CD14-positive monocyte (primary cell): Measurements from ENCODE around the gene PMEPA1. TPM values are rescaled to one million over a fixed set of nuclear protein-coding genes. Genes with fewer than 3 reads are reported as not detected.

Experiments used
- DNase-seq, 3 donors: peaks; one replicate each; pipeline ENCODE4 v3.0.0-alpha.2; 2011 to 2022
- H2AFZ ChIP-seq: 2 replicates; pipeline ENCODE4 v1.6.0; 2012; ENCODE audit warnings: mild to moderate bottlenecking, low read depth, low read length, inconsistent platforms; ENCODE audit not compliant: insufficient read depth, poor library complexity, severe bottlenecking
- H3K27ac ChIP-seq, 2 donors: 1 replicate in 1 of 2; 2 replicates in 1 of 2; pipeline ENCODE4 v1.5.1; 2012 to 2013; ENCODE audit warnings: low read length in 2 of 2, control low read depth in 1 of 2, inconsistent platforms in 1 of 2, low read depth in 1 of 2, mild to moderate bottlenecking in 1 of 2
- H3K27me3 ChIP-seq, 2 donors: one replicate each; pipeline versions ENCODE4 v1.6.0 to v1.6.1; 2011 to 2013; ENCODE audit warnings: low read length in 2 of 2; ENCODE audit not compliant: control insufficient read depth in 2 of 2, insufficient read depth in 2 of 2
- H3K36me3 ChIP-seq, 2 donors: replicated peaks in 1 of 2; 1 replicate in 1 of 2; 2 replicates in 1 of 2; pipeline versions ENCODE4 v1.5.1 to v1.6.1; 2012 to 2013; ENCODE audit warnings: low read length in 2 of 2, control low read depth in 1 of 2, inconsistent platforms in 1 of 2, mild to moderate bottlenecking in 1 of 2; ENCODE audit not compliant: insufficient read depth in 2 of 2, control insufficient read depth in 1 of 2
- H3K4me1 ChIP-seq, 2 donors: 1 replicate in 1 of 2; 2 replicates in 1 of 2; pipeline versions ENCODE4 v1.5.1 to v1.6.1; 2012 to 2013; ENCODE audit warnings: low read length in 2 of 2, control low read depth in 1 of 2, inconsistent platforms in 1 of 2, mild to moderate bottlenecking in 1 of 2, moderate library complexity in 1 of 2; ENCODE audit not compliant: insufficient read depth in 2 of 2, control insufficient read depth in 1 of 2
- H3K4me2 ChIP-seq: replicated peaks from 2 replicates; pipeline ENCODE3; 2012; ENCODE audit warnings: low read length, moderate library complexity, mild to moderate bottlenecking; ENCODE audit not compliant: poor library complexity, severe bottlenecking; ENCODE audit errors: extremely low read depth
- H3K4me3 ChIP-seq, 3 experiments: fragments of 200-600 bp in 1 of 3; sonication (generic) in 1 of 3; replicated peaks in 1 of 3; 1 replicate in 2 of 3; 2 replicates in 1 of 3; pipeline ENCODE4 v1.5.1; 2011 to 2013; ENCODE audit warnings: low read length in 3 of 3, mild to moderate bottlenecking in 3 of 3, control low read depth in 2 of 3, low read depth in 2 of 3, inconsistent platforms in 1 of 3, moderate library complexity in 1 of 3
- H3K79me2 ChIP-seq: 2 replicates; pipeline ENCODE4 v1.6.0; 2012; ENCODE audit warnings: mild to moderate bottlenecking, control low read depth, inconsistent platforms, low read length, moderate library complexity; ENCODE audit not compliant: insufficient read depth
- H3K9ac ChIP-seq: 2 replicates; pipeline ENCODE4 v1.6.0; 2017; ENCODE audit warnings: low read length, mild to moderate bottlenecking; ENCODE audit not compliant: insufficient read depth, poor library complexity, severe bottlenecking
- H3K9me3 ChIP-seq, 2 donors: replicated peaks in 1 of 2; 1 replicate in 1 of 2; 2 replicates in 1 of 2; pipeline versions ENCODE4 v1.5.1 to v1.6.1; 2012 to 2013; ENCODE audit warnings: low read length in 2 of 2, control low read depth in 1 of 2; ENCODE audit not compliant: control insufficient read depth in 1 of 2, insufficient read depth in 1 of 2
- H4K20me1 ChIP-seq: 2 replicates; pipeline ENCODE4 v1.6.0; 2012; ENCODE audit warnings: mild to moderate bottlenecking, low read length, control low read depth, moderate library complexity; ENCODE audit not compliant: insufficient read depth
- H3K27ac Mint-ChIP-seq, 7 donors: one replicate each; pipeline ENCODE4 v1.8.0; 2020; ENCODE audit warnings: mild to moderate bottlenecking in 7 of 7, mixed read lengths in 7 of 7, moderate library complexity in 6 of 7, inconsistent platforms in 2 of 7
- H3K27me3 Mint-ChIP-seq, 3 donors: one replicate each; pipeline ENCODE4 v1.8.0; 2021 to 2022; ENCODE audit warnings: low read depth in 3 of 3, mild to moderate bottlenecking in 3 of 3, mixed read lengths in 3 of 3, moderate library complexity in 3 of 3, inconsistent platforms in 1 of 3
- H3K36me3 Mint-ChIP-seq, 2 donors: one replicate each; pipeline ENCODE4 v1.8.0; 2020; ENCODE audit warnings: mixed read lengths in 2 of 2, inconsistent platforms in 1 of 2, mild to moderate bottlenecking in 1 of 2
- H3K4me1 Mint-ChIP-seq: one replicate; pipeline ENCODE4 v1.8.0; 2020; ENCODE audit warnings: mild to moderate bottlenecking, mixed read lengths
- H3K4me3 Mint-ChIP-seq, 2 donors: one replicate each; pipeline ENCODE4 v1.8.0; 2020; ENCODE audit warnings: mild to moderate bottlenecking in 2 of 2, mixed read lengths in 2 of 2, moderate library complexity in 1 of 2
- H3K9me3 Mint-ChIP-seq, 7 donors: one replicate each; pipeline ENCODE4 v1.8.0; 2020 to 2022; ENCODE audit warnings: mixed read lengths in 7 of 7, mild to moderate bottlenecking in 6 of 7, moderate library complexity in 6 of 7, inconsistent platforms in 2 of 7
- CTCF ChIP-seq: fragments of 200-600 bp; IDR thresholded peaks from one replicate; pipeline ENCODE4 v1.8.0; 2022; ENCODE audit warnings: antibody characterized with exemption, mild to moderate bottlenecking
- WGBS: methylation state at CpG from one replicate; pipeline ENCODE4 v1.1.5; 2013; ENCODE audit warnings: missing lambda C conversion rate; ENCODE audit not compliant: insufficient coverage; 5-methylcytosine and 5-hydroxymethylcytosine counted together
- intact Hi-C, 2 donors: fragments of 100-400 bp; cut with micrococcal nuclease; formaldehyde crosslinking; loops; one replicate each; pipeline versions ENCODE4 v1.15.0 to v1.15.1; 2023
- polyA plus RNA-seq, 3 donors: library from polyadenylated mRNA; depleted of rRNA in 1 of 3; unstranded in 2 of 3; stranded (reverse) in 1 of 3; fragments of 300-500 nt in 2 of 3; fragments of >200 nt in 1 of 3; fragmentation: Illumina TruSeq in 2 of 3; gene quantifications; 1 replicate in 2 of 3; 2 replicates in 1 of 3; pipeline ENCODE4 v1.2.3, GENCODE V29; 2012 to 2021

PMEPA1 gene
- polyA plus RNA-seq, 3 donors = 0.12 to 0.73 (median 0.59) TPM

- Histone ChIP-seq H3K36me3 (no peaks in the 10 kb centered on the region), H4K20me1 (no peaks in the 10 kb centered on the region), H3K4me3 (no peak overlapping the region), H3K4me1 (no peaks in the 10 kb centered on the region), H3K79me2 (no peaks in the 10 kb centered on the region), H3K27ac (no peak overlapping the region), H3K27me3 (peaks cover 0 to 17% of the 10 kb centered on the region in 2 donors), H3K4me2 (no peak overlapping the region), H3K9ac (no peak overlapping the region), H2AFZ (no peak overlapping the region), H3K9me3 (no peaks in the 10 kb centered on the region)
- no peak for TF ChIP-seq CTCF
- H3K4me1 Mint-ChIP-seq = peaks cover 5% of the 10 kb centered on the region
- peaks cover 0 to 3% (median 0%) of the 10 kb centered on the region in 7 donors for H3K9me3 Mint-ChIP-seq
- peaks cover 15 to 32% (median 31%) of the 10 kb centered on the region in 3 donors for H3K27me3 Mint-ChIP-seq
- H3K4me3 Mint-ChIP-seq = no peak overlapping the region
- no peak overlapping the region for H3K27ac Mint-ChIP-seq
- peak in 1 of 3 donors; percentile 52 for DNase-seq
- intact Hi-C loops = no loop called here
- no peaks in the 10 kb centered on the region for H3K36me3 Mint-ChIP-seq
- 15% methylated on average over 5 of the region's 12 CpGs for WGBS
Measured at GRCh38 chr20:57680131-57680716, 29.6 kb downstream of the PMEPA1 start.

- no peak overlapping the region for H3K27ac Mint-ChIP-seq
- H3K79me2 ChIP-seq = no peaks in the 10 kb centered on the region
- no peak overlapping the region for H3K9ac ChIP-seq
- peaks cover 15 to 34% (median 32%) of the 10 kb centered on the region in 3 donors for H3K27me3 Mint-ChIP-seq
- peaks cover 0 to 17% of the 10 kb centered on the region in 2 donors for H3K27me3 ChIP-seq
- no peaks in the 10 kb centered on the region for H4K20me1 ChIP-seq
- no peak overlapping the region for H3K4me2 ChIP-seq
- no peak for DNase-seq
- H3K4me3 Mint-ChIP-seq = peak overlapping the region in 1 of 2 donors; percentile 47
- no peak overlapping the region for H3K4me3 ChIP-seq
- H2AFZ ChIP-seq = no peak overlapping the region
- 93% methylated on average over 6 of the region's 6 CpGs for WGBS
- no peak overlapping the region for H3K27ac ChIP-seq
- TF ChIP-seq CTCF = no peak
- no peaks in the 10 kb centered on the region for H3K9me3 ChIP-seq
- no peaks in the 10 kb centered on the region for H3K36me3 ChIP-seq
- H3K4me1 ChIP-seq = no peaks in the 10 kb centered on the region
- no peaks in the 10 kb centered on the region for H3K36me3 Mint-ChIP-seq
- H3K4me1 Mint-ChIP-seq = peaks cover 5% of the 10 kb centered on the region
- intact Hi-C loops = no loop called here
- peaks cover 0 to 3% (median 0%) of the 10 kb centered on the region in 7 donors for H3K9me3 Mint-ChIP-seq
Measured at GRCh38 chr20:57679113-57679512, 30.7 kb downstream of the PMEPA1 start.
